HepG2 (cell line): ENCODE measurements around the gene COBLL1. TPM values are rescaled to one million over a fixed set of nuclear protein-coding genes. Genes with fewer than 3 reads are reported as not detected.

Source experiments
- BRCA1 ChIP-seq: sonication (generic); formaldehyde crosslinking; IDR thresholded peaks from 2 replicates; pipeline ENCODE4 v1.4.0; 2020; ENCODE audit warnings: missing genetic modification reagents
- CCDC6 ChIP-seq: sonication (generic); formaldehyde crosslinking; IDR thresholded peaks from 2 replicates; pipeline ENCODE4 v1.8.1; 2022; ENCODE audit warnings: mild to moderate bottlenecking, missing genetic modification reagents, moderate library complexity
- CHD4 ChIP-seq: fragments of 200-600 bp; sonication (generic); IDR thresholded peaks from 2 replicates; pipeline ENCODE4 v1.7.0; 2017; ENCODE audit warnings: mild to moderate bottlenecking, low read length, borderline replicate concordance
- GFI1 ChIP-seq: sonication (generic); formaldehyde crosslinking; IDR thresholded peaks from 2 replicates; pipeline ENCODE4 v1.5.0; 2020; ENCODE audit warnings: missing genetic modification reagents, mild to moderate bottlenecking, borderline replicate concordance
- MLLT10 ChIP-seq: sonication (generic); formaldehyde crosslinking; IDR thresholded peaks from 2 replicates; pipeline ENCODE4 v1.4.0; 2020; ENCODE audit warnings: missing genetic modification reagents
- NFE2 ChIP-seq: sonication (generic); formaldehyde crosslinking; IDR thresholded peaks from 2 replicates; pipeline ENCODE4 v1.4.0; 2020; ENCODE audit warnings: missing genetic modification reagents
- PLSCR1 ChIP-seq: sonication (generic); formaldehyde crosslinking; IDR thresholded peaks from 2 replicates; pipeline ENCODE4 v1.5.0; 2020; ENCODE audit warnings: missing genetic modification reagents, mild to moderate bottlenecking, borderline replicate concordance
- RBM22 ChIP-seq: fragments of 200-400 bp; formaldehyde crosslinking; optimal IDR thresholded peaks from 2 replicates; pipeline ENCODE3; 2017; ENCODE audit warnings: mild to moderate bottlenecking, low read length, moderate library complexity
- SP4 ChIP-seq: sonication (generic); formaldehyde crosslinking; IDR thresholded peaks from 2 replicates; pipeline ENCODE4 v1.8.1; 2023; ENCODE audit warnings: mild to moderate bottlenecking, missing genetic modification reagents
- TBX3 ChIP-seq: fragments of 450-650 bp; IDR thresholded peaks from 2 replicates; pipeline ENCODE4 v1.6.1; 2017; ENCODE audit warnings: antibody characterized with exemption, mild to moderate bottlenecking, inconsistent platforms, borderline replicate concordance
- ZC3H13 ChIP-seq: sonication (generic); formaldehyde crosslinking; IDR thresholded peaks from 2 replicates; pipeline ENCODE4 v1.8.1; 2023; ENCODE audit warnings: mild to moderate bottlenecking, missing genetic modification reagents, moderate library complexity
- ZFY ChIP-seq: sonication (generic); formaldehyde crosslinking; IDR thresholded peaks from 2 replicates; pipeline ENCODE4 v1.4.0; 2020; ENCODE audit warnings: missing genetic modification reagents
- ZNF121 ChIP-seq: sonication (generic); formaldehyde crosslinking; IDR thresholded peaks from 2 replicates; pipeline ENCODE4 v1.5.0; 2020; ENCODE audit warnings: mild to moderate bottlenecking, missing genetic modification reagents
- ZNF407 ChIP-seq: sonication (generic); formaldehyde crosslinking; IDR thresholded peaks from one replicate; pipeline ENCODE4 v1.5.1; 2020; ENCODE audit warnings: mild to moderate bottlenecking, missing genetic modification reagents; ENCODE audit errors: not compliant biosample characterization
- ZNF569 ChIP-seq: sonication (generic); formaldehyde crosslinking; IDR thresholded peaks from 2 replicates; pipeline ENCODE4 v1.5.0; 2020; ENCODE audit warnings: mild to moderate bottlenecking, missing genetic modification reagents, moderate library complexity, borderline replicate concordance
- polyA plus RNA-seq, 8 experiments: library from polyadenylated mRNA; depleted of rRNA in 3 of 8; stranded (reverse) in 7 of 8; unstranded in 1 of 8; fragments of >200 nt; fragmentation: Illumina TruSeq in 4 of 8; extraction: Trizol in 4 of 8; gene quantifications; 2 replicates each; pipeline versions ENCODE4 v1.2.1 to v1.2.3, GENCODE V29; 2011 to 2016; ENCODE audit warnings: low read depth in 4 of 8, missing spikeins in 1 of 8, mixed read lengths in 1 of 8; ENCODE audit not compliant: insufficient read depth in 1 of 8
- total RNA-seq, 5 experiments: library from RNA; depleted of rRNA; stranded (reverse); fragments of >200 nt; fragmentation: Illumina TruSeq; extraction: Trizol; gene quantifications; 2 replicates each; pipeline ENCODE4 v1.2.3, GENCODE V29; 2016; ENCODE audit warnings: low read depth in 1 of 5

The COBLL1 gene
- total and polyA plus RNA-seq, 2 of the 13 experiments (the other 11 are each of a cell fraction or from before 2014, with no cell fraction given) = 32.6 to 86.8 TPM

- TF ChIP-seq TBX3 = 0 out of 2 replicates have a peak, but pooled peaks have one; percentile 0
- TF ChIP-seq BRCA1 = 0 out of 2 replicates have a peak, but pooled peaks have one; percentile 7
- peak; percentile 57; the same call in 1 of the 2 replicates for TF ChIP-seq SP4
- TF ChIP-seq ZNF407 (CRISPR knock-in tag) = peak; percentile 60
- TF ChIP-seq NFE2 = no peak
- TF ChIP-seq ZNF569 = 0 out of 2 replicates have a peak, but pooled peaks have one; percentile 22
- peak; percentile 70; the same call in 1 of the 2 replicates for TF ChIP-seq ZFY (CRISPR knock-in tag)
- TF ChIP-seq RBM22 = peak; percentile 4
- TF ChIP-seq GFI1 (CRISPR knock-in tag) = no peak
- TF ChIP-seq CCDC6 (CRISPR knock-in tag) = peak; percentile 91; the same call in 1 of the 2 replicates
- no peak for TF ChIP-seq CHD4
- 0 out of 2 replicates have a peak, but pooled peaks have one; percentile 16 for TF ChIP-seq MLLT10
- TF ChIP-seq PLSCR1 (CRISPR knock-in tag) = no peak
- no peak for TF ChIP-seq ZNF121 (CRISPR knock-in tag)
- peak; percentile 66 for TF ChIP-seq ZC3H13 (CRISPR knock-in tag)
Observed at GRCh38 chr2:164840930-164841718, 499 bp downstream of the COBLL1 start (continued).
